ENCODE data around the gene PLEKHF1.

Gene PLEKHF1

DNA sequence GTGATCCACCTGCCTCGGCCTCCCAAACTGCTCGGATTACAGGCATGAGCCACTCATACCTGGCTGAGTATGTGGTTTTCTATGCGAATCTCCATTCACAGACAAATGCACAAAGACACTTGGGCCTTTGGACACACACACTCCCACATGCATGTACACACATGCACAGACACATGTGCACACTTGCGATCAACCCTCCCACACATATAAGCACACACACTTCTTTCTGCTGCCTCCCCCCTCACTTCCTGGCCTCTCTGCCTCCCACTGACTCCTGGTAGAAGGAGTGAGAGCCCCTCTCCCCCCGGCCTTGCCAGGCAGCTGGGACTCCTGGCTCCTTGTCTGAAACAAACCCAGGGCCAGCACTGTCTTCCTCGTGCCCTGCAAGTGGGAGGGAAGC lies 29.3 kb upstream of the PLEKHF1 start:
- no peak for DNase-seq

DNA sequence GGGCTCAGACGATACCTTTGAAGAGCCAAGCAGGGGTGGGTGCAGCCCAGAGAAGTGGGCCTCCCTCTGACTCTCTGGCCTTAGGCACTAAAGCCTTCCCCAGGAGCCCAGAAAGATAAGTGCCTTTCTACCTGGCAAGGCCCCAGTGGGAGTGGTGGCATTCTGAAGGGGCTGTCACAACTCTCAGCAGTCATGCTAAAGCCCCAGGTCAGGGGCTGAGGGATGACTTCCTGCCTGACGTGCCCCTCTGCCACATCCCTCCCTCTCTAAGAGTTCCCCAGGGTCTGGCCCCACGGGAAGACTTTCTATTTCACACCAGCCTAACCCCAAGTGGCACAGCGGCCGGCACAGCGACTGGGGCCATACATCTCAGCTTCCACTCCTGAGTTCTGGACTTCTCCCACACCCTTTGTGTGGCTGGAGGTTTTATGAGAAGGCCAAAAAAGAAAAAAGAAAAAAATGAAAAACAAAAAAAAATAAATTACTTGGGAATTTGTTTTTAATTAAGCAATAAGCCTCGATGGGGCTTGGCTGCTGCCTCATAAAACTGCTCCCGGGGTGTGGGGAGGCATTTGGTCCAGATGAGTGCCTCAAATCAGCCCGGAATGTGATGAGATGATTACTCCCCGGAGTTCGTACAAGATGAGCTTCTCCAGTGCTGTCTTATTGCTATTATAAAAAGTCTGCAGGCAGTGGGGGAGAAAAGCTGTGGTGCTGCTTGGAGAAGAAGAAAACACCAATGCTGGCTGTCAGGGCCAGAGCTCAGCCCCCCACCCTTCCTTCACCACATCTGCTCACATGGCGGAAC lies 28.5 kb upstream of the PLEKHF1 start:
- peak; percentile 33 for DNase-seq

DNA sequence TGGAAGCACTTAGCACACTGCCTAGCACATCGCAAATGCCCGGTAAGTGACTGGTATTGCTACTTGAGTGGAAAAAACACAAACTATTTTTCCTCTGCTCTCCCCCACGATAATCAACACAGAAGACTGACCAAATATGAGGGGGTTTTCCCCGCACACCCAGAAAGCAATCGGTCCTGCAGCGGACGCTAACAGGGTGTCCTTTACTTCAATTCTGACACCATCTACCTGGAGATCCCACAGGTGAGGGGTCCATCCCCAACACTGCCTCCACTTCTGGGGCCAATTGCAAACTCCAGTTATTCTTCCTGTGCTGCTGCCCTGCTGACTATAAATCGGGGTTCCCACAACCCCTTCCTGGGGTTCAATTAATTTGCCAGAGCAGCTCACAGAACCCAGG lies 26.2 kb upstream of the PLEKHF1 start:
- DNase-seq: no peak

DNA sequence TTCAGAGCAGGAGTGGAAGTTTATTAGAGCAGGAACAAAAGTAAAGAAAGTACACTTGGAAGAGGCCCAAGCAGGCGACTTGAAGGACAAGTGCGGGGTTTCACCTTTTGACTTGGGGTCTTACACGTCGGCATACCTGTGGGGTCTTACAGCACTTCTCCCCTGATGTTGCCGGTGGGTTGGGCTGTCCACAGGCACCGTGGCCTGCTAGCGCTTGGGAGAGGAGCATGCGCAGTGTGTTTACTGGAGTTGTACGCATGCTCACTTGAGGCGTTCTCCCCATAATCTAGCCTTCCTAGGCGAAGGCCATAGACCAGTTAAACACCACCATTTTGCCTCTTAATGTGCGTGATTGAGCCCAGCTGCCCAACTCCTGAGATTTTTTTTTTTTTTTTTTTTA lies 25.0 kb upstream of the PLEKHF1 start:
- DNase-seq: no peak

DNA sequence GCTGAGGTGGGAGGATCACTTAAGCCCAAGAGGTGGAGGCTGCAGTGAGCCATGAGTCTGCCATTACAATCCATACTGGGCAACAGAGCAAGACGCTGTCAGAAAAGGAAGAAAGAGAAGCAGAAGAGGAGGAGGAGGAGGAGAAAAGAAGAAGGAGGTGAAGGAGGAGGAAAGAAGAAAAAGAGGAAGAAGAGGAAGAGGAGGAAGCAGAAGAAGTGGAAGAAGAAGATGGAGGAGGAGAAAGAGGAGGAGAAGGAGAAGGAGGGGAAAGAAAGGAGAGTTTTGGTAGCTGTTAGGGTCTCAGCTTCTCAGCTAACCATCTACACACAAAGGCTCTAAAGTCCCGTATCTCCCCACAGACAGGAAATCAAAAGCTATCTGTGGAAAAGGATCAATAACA lies 23.7 kb upstream of the PLEKHF1 start:
- no peak for DNase-seq

DNA sequence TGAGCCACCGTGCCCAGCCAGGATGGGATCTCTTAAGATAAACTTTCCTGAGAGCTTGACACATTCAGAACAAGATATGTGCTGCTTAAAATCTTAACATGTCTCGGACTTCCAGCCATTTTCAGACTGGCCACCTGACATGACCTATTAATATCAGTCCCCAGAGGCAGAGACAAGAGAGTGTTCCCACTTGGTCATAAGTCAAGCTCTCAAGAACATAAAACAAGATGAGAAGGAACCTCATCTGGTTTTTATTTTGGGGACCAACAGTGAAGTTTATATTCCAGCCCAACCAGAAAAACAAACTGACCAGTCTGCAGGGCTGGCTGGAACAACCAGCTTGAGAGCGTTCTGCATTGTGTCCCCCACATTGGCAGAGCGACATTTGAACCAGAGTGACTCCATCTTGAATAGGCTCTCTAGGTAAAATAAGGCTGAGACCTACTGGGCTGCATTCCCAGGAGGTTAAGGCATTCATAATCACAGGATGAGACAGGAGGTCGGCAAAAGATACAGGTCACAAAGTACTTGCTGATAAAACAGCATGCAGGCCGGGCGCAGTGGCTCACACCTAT lies 21.8 kb upstream of the PLEKHF1 start:
- DNase-seq: no peak

DNA sequence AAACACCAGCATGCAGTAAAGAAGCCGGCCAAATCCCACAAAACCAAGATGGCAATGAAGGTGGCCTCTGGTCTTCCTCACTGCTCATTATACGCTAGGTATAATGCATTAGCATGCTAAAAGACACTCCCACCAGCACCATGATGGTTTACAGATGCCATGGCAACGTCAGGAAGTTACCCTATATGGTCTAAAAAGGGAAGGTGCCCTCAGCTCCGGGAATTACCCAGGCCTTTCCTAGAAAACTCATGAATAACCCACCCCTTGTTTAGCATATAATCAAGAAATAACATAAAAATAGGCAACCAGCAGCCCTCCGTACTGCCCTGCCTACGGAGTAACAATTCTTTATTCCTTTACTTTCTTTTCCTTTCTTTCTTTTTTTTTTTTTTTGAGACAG lies 21.1 kb upstream of the PLEKHF1 start:
- DNase-seq: no peak

DNA sequence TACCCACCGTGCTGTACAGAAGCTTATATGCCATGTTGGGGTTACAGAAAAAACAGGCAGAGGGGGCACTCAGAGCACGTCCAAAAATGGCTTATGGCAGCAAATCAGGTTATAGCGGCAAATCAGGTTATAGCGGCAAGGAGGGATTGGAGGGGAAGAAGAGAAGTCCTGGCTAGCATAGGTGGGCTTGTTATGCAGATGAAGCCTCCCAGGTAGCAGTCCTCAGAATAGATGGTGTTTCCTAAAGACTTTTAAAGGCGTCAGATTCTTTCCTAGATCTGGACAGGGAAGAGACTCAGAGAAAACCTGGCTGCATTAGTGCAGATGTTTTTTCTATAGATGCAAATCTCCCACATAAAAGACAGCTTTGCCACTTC lies 19.8 kb upstream of the PLEKHF1 start:
- DNase-seq: no peak

DNA sequence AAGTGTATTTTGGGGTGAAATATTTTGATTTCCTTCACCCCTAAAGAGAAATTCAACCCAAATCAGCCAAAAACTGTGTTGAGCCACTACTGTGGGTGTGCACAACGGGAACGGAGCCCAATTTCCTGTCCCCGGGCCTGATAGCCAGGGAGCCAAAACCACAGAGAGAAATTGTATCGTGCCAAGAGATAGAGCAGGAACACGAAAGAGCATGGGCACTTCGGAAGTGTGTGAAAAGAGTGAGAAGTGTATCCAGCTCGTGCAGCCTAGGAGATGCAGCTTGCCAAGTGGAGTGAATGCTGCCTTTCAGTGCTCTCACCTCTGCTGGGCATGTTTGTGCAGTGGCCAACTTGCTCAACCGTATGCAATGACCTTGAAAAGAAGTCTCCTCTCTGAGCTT lies 19.4 kb upstream of the PLEKHF1 start:
- no peak for DNase-seq

DNA sequence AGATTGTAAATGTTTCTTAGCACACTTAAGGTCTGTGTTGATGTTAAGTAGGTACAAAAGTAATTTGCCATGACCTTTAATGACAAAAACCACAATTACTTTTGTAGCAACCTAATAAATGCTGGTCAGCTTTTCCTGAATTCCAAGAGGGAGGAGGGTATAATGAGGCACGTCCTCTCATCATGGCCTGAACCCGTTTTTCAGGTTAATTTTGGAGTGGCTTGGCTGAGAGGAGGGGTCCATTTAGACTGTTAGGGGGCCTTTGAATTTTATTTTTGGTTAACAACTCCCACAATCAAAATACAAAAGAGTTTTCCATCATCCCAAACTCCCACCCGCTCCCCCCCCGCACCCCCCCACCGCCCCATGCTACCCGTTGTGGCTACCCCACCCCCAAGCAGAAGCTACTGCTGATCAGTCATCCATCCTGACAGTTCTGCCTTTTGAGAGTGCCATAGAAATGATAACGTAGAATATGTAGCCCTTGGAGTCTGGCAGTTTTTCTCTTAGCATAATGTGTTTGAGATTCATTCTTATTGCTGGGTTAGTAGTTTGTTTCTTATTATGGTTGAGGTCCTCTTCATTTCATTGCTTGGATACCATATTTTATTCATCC lies 14.4 kb upstream of the PLEKHF1 start:
- no peak for DNase-seq

DNA sequence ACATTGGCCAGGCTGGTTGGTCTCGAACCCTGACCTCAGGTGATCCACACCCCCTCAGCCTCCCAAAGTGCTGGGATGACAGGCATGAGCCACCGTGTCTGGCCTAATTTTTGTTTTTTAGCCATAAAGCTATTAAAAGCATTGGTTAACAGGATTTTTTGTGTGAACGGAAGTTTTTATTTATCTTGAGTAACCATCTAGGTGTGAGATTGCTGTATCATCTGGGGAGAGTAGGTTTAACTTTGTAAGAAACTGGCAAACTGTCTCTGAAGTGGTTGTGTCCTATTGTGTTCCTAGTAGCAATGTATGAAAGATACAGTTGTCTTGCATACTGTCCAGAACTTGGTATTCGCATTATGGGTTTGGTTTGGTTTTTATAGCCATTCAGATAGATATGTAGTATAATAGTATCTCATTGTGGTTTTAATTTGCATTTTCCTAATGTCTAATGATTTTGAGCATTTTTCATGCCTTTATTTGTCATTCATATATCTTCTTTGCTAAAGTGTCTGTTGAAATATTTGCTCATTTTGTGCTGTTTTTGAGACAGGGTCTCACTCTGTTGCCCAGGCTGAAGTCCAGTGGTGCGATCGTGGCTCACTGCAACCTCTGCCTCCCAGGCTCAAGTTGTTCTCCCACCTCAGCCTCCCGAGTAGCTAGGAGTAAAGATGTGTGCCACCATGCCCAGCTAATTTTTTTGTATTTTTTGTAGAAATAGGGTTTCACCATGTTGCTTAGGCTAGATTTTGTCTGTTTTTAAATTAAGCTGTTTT lies 13.5 kb upstream of the PLEKHF1 start:
- DNase-seq: no peak

DNA sequence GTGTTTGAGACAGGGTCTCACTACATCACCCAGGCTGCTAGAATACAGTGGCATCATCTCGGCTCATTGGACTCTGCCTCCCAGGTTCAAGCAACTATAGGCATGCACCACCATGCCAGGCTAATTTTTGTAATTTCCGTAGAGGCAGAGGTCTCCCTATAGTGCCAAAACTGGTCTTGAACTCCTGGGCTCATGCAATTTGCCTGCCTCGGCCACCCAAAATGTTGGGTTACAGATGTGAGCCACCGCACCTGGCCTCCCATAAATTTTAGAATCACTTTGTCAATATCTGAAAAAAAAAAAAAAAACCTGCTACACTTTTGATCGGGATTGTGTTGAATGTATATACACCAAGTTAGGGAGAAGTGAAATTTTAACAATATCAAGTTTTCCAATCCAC lies 11.9 kb upstream of the PLEKHF1 start:
- no peak for DNase-seq

DNA sequence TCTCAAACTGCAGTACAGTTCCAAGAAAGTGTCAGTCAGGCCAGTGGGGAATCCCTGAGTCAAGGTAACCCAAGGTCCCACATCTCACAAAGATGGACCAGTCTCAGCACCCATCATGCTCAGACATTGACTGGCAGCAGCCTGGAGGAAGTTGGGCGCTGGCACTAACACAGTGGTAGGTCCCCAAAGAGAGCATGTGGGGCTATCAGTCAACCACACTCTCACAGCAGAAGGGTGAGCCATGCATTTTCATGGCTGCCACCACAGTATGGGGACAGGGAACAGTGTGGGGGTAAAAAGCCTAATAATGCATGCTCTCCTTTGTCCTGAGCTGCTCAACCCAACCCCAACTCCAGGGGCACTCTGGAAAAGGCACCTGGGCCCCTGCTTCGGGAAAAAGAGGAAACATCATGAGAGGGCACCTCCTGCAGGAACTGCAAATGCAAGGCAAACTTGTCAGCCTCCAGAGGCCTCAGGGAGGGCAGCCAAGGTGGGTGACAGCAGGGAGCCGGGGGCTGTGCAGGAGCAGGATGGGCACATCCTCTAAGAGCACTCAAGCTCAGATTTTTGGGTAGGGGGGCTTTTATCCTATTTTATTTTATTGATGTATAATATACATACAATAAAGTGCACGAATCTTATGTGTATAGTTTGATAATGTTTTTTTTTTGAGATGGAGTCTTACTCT lies 9.5 kb upstream of the PLEKHF1 start:
- DNase-seq: no peak

DNA sequence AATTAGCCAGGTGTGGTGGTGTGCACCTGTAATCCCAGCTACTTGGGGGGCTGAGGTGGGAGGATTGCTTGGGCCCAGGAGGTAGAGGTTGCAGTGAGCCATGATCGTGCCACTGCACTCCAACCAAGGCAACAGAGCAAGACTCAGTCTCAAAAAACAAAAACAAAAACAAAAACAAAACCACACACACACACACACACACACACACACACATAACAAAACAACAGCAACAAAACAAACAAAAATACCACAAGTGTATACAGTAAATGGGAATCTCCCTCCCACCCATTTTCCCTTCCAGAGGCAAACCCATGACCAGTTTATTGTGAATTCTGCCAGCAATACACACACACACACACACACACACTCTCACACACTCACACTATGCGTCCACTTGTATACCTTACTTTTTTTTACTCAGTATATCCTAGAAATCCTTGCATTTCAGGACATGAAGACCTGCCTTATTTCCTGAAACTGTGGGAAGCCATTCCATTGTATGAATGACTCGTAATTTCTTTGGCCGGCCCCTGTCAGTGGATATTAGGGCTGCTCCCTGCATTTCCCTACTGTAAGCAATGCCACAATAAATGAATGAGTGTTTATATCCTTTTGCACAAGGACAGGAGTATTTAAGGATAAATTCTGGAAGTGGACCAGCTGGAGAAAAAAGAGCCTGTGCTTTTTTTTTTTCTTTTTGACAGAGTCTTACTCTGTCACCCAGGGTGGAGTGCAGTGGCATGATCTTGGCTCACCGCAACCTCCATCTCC lies 6.9 kb upstream of the PLEKHF1 start:
- DNase-seq: no peak

DNA sequence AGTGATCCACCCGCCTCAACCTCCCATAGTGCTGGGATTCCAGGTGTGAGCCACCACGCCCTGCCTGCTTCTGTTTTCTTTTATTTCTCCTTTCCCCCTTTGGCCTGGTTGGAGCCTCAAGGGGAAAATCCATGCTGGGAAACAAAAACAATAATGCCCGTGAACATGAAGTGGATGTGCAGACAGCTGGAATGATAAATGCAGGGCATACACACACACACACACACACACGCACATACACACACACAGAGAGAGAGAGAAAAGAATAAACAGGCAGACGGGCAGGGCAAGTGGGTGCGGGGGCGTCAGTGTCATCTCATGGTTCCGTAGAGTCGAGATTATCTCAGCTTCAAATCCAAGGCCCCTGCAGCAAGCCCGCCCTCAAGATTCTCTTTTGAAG lies 4.4 kb upstream of the PLEKHF1 start:
- DNase-seq: no peak

DNA sequence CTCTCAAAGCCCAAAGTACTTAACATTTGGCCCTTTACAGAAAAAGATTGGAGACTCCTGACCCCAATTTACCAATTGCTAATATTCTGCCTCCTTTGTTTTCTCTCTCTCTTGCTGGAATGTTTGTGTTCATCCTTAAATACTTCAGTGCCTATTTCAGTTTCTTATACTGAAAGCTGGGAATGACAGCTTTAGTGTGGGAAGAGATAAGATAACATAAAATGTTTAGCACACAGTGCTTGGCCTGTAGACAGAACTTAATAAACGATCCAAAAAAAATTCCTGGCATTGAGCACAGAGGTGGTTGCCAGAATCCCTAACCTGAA lies 3.0 kb upstream of the PLEKHF1 start:
- no peak for DNase-seq

DNA sequence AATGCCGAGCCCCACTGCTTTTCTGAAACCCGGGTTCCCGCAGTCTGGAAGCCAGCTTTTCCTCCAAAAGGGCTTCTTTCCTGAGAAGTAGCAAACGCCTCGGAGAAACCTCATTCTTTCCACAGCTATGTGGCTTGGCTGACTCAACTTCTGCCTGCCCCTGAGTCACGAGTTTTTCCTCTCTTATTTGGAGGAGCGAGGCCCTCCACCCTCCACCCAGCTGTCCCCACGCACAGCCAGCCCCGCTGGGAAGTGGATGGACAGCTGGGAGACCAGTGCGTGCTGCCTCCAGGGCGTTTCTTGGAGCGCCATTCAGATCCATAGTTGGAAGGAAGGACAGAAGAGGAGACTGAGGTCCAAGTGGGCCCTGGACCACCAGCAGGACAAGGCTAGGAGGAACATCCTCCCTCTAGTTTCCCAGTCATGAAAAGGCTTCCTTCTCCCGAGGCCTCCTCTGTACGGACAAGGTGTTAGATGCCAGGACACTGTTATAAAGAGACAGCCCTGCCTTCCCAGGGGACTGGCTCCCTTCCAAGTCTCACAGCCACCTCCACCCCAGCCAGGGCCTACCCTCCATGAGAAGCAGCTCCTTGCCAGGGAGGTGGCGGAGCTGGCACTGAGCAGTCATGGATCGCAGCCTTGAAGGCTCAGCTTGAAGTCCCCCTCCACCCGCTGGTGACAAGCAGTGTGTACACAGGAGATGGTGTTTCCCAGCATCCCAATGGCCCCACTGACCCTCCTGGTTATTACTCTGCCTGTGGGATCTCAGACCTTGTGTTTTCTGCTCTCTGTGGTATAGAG lies 2.5 kb upstream of the PLEKHF1 start:
- DNase-seq: no peak

DNA sequence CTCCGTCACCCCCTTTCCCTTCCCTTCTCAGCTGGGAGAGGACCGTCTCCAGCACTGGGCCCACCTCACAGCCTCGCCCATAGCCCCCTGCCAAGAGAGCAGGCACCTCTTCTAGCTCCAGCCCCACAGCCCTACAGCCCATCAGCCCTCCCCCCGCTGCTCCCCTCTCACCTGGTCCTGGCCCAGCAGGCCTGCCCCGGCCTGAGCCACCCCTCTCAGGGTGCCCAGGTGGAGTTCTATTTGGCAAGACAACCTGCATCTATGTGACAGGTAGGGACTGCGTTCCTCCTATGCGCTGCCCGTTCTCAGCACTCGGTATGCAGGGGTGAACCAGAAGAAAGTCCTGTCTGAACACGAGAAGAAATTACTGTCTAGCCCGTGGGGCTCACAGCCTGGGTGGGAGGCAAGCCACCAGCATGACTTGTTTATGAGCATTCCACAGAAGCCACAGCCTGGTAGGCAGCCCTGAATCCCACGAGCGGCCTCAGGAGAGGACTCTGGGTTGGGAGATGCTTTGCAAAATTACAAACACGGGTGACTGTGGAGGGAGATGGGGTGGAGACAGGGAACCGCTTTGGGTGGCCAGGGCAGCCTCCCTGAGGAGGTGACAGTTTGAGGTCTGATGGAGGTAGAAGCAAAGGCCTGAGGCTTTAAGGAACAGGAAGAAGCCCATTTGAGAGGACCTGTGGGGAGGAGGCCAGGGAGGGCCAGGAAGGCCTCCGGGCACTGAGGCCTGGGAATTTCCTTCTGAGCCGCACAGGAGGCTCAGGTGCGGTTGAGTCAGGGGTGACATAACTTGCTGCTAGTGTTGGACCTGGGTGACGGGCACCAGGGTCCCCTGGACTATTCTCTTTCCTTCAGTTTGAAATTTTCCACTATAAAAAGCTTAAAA lies 1.2 kb upstream of the PLEKHF1 start:
- DNase-seq: no peak

DNA sequence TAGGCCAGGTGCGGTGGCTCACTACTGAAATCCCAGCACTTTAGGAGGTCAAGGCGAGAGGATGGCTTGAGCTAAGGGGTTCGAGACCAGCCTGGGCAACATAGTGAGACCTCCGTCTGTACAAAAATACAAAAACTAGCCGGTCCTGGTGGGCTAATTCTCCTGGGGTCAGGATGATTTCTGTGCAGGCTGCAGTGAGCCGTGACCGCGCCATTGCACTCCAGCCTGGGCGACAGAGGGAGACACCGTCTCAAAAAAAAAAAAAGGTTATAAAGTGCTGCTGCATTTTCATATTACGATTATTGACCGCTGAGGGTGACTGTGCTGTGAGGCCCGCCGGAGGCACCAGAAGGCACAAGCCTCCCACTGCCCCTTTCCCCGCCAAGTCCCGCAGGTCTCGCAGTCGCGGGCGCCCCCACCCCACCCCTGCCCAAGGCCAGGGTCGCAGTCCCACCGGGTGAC lies 477 bp upstream of the PLEKHF1 start:
- DNase-seq: no peak

DNA sequence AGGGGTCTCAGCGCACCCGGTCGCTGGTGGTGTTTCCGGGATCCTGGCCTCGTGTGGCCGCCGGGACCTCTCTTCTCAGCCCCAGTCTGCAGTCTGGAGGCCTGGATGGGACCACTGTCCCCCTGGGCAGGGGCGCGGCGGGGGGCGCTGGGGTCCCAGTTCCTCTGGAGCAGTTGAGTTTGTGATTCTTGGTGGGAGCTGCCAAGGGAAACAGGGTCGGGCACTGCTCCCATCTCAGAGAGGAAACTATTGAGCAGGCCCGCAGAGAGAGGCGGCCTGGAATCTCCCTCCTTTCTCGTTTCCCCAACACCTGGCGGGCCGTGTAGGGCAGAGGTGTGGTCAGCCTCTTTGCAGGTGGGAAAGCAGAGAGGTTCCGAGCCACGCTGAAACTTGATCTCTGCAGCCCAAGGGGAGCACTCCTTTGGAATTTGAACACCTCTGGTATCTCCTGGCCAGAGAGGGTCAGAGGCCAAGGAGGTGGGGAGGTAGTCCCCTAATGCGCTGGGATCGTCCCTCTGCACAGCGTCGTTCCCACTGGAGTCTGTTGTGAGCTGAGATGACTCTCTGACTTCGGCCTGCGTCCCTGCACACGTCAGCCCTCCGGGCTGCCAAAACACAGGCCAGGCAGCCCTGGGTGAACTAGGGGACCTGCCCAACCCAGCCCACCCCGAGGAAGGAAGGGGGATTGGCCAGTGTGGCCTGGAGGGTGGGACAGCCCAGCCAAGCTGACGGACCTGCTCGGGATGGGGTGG lies 741 bp downstream of the PLEKHF1 start:
- DNase-seq: no peak

Data from retina (tissue), 1 donor.